ENCODE data around the gene SOX5. TPM values are rescaled to one million over a fixed set of nuclear protein-coding genes. Genes with fewer than 3 reads are reported as not detected.

The SOX5 gene
- total and polyA plus RNA-seq, 9 of the 15 experiments (the other 6 are each of a cell fraction or from before 2014, with no cell fraction given), result 8.3 to 16.5 (median 11.9) TPM

- TF ChIP-seq NBN (IDR thresholded peaks at IDR 0.05; ENCODE audit: low read depth), result no peak
- no peak for TF ChIP-seq TRIM25 (IDR thresholded peaks at IDR 0.05; ENCODE audit: borderline replicate concordance)
- TF ChIP-seq SRF (CRISPR knock-in tag; IDR thresholded peaks at IDR 0.05), result no peak
- TF ChIP-seq ZNF165 (CRISPR knock-in tag; IDR thresholded peaks at IDR 0.05; ENCODE audit: borderline replicate concordance), result no peak
- no peak for TF ChIP-seq PHF20 (IDR thresholded peaks at IDR 0.05; ENCODE audit: partially characterized antibody)
- TF ChIP-seq MAZ (CRISPR knock-in tag; conservative IDR thresholded peaks at IDR 0.05 in 1 of 2, IDR thresholded peaks at IDR 0.05 in 1 of 2), result no peak
- no peak for TF ChIP-seq ZHX1 (conservative IDR thresholded peaks at IDR 0.05; ENCODE audit: low read length)
- no peak for TF ChIP-seq ZNF232 (CRISPR knock-in tag; IDR thresholded peaks at IDR 0.05)
- no peak for TF ChIP-seq SIN3A (IDR thresholded peaks at IDR 0.05; ENCODE audit: borderline replicate concordance in 2 of 2, control insufficient read depth in 1 of 2, low read depth in 2 of 2, low read length in 2 of 2)
Observed at GRCh38 chr12:23581913-23582312, 367.6 kb downstream of the SOX5 start (continued).
